ENCODE results near the gene TNFRSF18. TPM values are rescaled to one million over a fixed set of nuclear protein-coding genes. Genes with fewer than 3 reads are reported as not detected.

Gene TNFRSF18
- total and polyA plus RNA-seq, 2 experiments from 2014 or later, result 1.1 to 1.5 TPM

DNA sequence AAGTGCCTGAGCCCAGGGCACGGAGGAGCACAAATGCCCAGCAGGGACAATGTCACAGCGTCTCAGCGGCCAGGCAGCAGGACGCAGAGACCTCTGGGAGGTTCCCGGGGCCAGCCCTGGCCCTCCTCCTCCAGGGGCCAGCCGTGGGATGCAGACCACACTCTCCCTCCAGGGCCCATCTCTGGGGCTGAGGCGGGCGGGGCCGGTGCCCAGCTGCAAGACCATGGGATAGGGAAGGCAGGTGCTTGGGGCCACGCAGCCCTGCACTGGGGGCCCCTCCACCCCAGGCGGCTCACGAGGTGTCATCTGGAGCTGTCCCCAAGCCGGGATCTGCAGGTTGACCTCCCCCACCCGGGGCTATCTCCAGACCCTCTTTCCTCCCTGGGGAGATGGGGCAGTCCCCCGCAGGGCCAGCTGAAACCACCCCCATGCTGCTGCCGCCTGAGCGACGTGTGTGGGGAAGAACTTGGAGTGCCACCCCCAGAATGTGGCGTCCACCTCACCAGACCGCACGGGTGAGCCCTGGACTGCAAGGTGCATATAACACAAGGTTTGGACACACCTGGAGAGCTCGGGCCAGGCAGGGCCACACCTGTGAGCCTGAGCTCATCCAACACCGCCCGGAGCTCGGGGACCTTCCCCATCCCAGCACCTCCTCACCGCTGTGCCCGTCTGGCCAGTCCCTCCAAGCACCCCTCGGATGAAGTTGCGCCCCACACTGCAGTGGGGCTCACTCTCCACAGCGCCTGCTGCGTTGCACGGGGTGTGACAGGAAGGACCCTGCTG is 36.8 kb downstream of the TNFRSF18 start:
- Histone ChIP-seq H3K4me3 (no peak overlapping the region), H4K20me1 (replicated peaks; ENCODE audit: insufficient read depth) (no peaks in the 10 kb centered on the region), H3K36me3 (ENCODE audit: insufficient read depth) (no peaks in the 10 kb centered on the region), H3K4me2 (no peak overlapping the region), H3K79me2 (replicated peaks; ENCODE audit: insufficient read depth) (peaks cover 8% of the 10 kb centered on the region; the same call in 1 of the 2 replicates), H3F3A (replicated peaks; ENCODE audit: low read depth) (0 out of 2 replicates have a peak, but pooled peaks cover 6% of the 10 kb centered on the region), H3K27me3 (ENCODE audit: insufficient read depth) (no peaks in the 10 kb centered on the region), H3K9me2 (ENCODE audit: insufficient read depth) (no peaks in the 10 kb centered on the region), H3K4me1 (ENCODE audit: insufficient read depth) (peaks cover 10% of the 10 kb centered on the region; the same call in 1 of the 2 replicates), H2AFZ (no peak overlapping the region), H3K27ac (ENCODE audit: low read depth) (no peak overlapping the region)
- TF ChIP-seq, protein P1, sequence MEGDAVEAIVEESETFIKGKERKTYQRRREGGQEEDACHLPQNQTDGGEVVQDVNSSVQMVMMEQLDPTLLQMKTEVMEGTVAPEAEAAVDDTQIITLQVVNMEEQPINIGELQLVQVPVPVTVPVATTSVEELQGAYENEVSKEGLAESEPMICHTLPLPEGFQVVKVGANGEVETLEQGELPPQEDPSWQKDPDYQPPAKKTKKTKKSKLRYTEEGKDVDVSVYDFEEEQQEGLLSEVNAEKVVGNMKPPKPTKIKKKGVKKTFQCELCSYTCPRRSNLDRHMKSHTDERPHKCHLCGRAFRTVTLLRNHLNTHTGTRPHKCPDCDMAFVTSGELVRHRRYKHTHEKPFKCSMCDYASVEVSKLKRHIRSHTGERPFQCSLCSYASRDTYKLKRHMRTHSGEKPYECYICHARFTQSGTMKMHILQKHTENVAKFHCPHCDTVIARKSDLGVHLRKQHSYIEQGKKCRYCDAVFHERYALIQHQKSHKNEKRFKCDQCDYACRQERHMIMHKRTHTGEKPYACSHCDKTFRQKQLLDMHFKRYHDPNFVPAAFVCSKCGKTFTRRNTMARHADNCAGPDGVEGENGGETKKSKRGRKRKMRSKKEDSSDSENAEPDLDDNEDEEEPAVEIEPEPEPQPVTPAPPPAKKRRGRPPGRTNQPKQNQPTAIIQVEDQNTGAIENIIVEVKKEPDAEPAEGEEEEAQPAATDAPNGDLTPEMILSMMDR (conservative IDR thresholded peaks at IDR 0.05; ENCODE audit: low read depth in 2 of 2), result no peak
- no peak for TF ChIP-seq ZNF331 (CRISPR knock-in tag; IDR thresholded peaks at IDR 0.05; ENCODE audit: low read depth)
- no peak for TF ChIP-seq JUNB (IDR thresholded peaks at IDR 0.05; ENCODE audit: unreplicated experiment)
- TF ChIP-seq, protein P2, sequence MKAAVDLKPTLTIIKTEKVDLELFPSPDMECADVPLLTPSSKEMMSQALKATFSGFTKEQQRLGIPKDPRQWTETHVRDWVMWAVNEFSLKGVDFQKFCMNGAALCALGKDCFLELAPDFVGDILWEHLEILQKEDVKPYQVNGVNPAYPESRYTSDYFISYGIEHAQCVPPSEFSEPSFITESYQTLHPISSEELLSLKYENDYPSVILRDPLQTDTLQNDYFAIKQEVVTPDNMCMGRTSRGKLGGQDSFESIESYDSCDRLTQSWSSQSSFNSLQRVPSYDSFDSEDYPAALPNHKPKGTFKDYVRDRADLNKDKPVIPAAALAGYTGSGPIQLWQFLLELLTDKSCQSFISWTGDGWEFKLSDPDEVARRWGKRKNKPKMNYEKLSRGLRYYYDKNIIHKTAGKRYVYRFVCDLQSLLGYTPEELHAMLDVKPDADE (IDR thresholded peaks at IDR 0.05), result no peak
- no peak for TF ChIP-seq NANOG (IDR thresholded peaks at IDR 0.05; ENCODE audit: borderline replicate concordance)
- TF ChIP-seq, protein P3, sequence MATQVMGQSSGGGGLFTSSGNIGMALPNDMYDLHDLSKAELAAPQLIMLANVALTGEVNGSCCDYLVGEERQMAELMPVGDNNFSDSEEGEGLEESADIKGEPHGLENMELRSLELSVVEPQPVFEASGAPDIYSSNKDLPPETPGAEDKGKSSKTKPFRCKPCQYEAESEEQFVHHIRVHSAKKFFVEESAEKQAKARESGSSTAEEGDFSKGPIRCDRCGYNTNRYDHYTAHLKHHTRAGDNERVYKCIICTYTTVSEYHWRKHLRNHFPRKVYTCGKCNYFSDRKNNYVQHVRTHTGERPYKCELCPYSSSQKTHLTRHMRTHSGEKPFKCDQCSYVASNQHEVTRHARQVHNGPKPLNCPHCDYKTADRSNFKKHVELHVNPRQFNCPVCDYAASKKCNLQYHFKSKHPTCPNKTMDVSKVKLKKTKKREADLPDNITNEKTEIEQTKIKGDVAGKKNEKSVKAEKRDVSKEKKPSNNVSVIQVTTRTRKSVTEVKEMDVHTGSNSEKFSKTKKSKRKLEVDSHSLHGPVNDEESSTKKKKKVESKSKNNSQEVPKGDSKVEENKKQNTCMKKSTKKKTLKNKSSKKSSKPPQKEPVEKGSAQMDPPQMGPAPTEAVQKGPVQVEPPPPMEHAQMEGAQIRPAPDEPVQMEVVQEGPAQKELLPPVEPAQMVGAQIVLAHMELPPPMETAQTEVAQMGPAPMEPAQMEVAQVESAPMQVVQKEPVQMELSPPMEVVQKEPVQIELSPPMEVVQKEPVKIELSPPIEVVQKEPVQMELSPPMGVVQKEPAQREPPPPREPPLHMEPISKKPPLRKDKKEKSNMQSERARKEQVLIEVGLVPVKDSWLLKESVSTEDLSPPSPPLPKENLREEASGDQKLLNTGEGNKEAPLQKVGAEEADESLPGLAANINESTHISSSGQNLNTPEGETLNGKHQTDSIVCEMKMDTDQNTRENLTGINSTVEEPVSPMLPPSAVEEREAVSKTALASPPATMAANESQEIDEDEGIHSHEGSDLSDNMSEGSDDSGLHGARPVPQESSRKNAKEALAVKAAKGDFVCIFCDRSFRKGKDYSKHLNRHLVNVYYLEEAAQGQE (IDR thresholded peaks at IDR 0.05; ENCODE audit: unreplicated experiment), result no peak
- TF ChIP-seq ZNF114 (CRISPR knock-in tag; IDR thresholded peaks at IDR 0.05), result no peak
- TF ChIP-seq EZH2 (IDR thresholded peaks at IDR 0.05; ENCODE audit: low read depth, unreplicated experiment), result no peak
- ATAC-seq (no peak), DNase-seq (ENCODE audit: low spot score) (no peak)
- no peak overlapping the region for H3K27ac Mint-ChIP-seq
- H3K4me3 Mint-ChIP-seq, result no peak overlapping the region; the same call in 2 of the 3 replicates
- H3K9me3 Mint-ChIP-seq, result no peaks in the 10 kb centered on the region
- no peaks in the 10 kb centered on the region for H3K36me3 Mint-ChIP-seq (ENCODE audit: low read depth)
- peaks cover 16% of the 10 kb centered on the region for H3K27me3 Mint-ChIP-seq (ENCODE audit: insufficient read depth, low read depth, poor library complexity)
- H3K4me1 Mint-ChIP-seq, result peaks cover 18% of the 10 kb centered on the region
